GM12878 (cell line): ENCODE data around the gene SMIM5. TPM values are rescaled to one million over a fixed set of nuclear protein-coding genes. Genes with fewer than 3 reads are reported as not detected.

ENCODE experiments used
- ATF7 ChIP-seq: fragments of 450-650 bp; IDR thresholded peaks from 2 replicates; pipeline ENCODE4 v1.6.1; 2016; ENCODE audit warnings: low read depth, mild to moderate bottlenecking
- GATAD2B ChIP-seq: fragments of 450-650 bp; conservative IDR thresholded peaks from 2 replicates; pipeline ENCODE4 v1.6.1; 2017; ENCODE audit warnings: low read depth, mild to moderate bottlenecking, moderate library complexity
- HDGF ChIP-seq: fragments of 450-650 bp; IDR thresholded peaks from 2 replicates; pipeline ENCODE4 v1.6.1; 2016; ENCODE audit warnings: antibody characterized with exemption
- MTA3 ChIP-seq: IDR thresholded peaks from 2 replicates; pipeline ENCODE4 v1.6.1; 2012; ENCODE audit warnings: low read length, inconsistent platforms, borderline replicate concordance
- MXI1 ChIP-seq: fragments of 150-350 bp; IDR thresholded peaks from 2 replicates; pipeline ENCODE4 v1.6.1; 2011; ENCODE audit warnings: low read depth, mild to moderate bottlenecking, inconsistent platforms, low read length, improper control_type of control experiment
- RBBP5 ChIP-seq: fragments of 200-600 bp; sonication (generic); conservative IDR thresholded peaks from 2 replicates; pipeline ENCODE4 v1.6.1; 2016
- SIN3A ChIP-seq: IDR thresholded peaks from 2 replicates; pipeline ENCODE4 v1.6.1; 2012; ENCODE audit warnings: low read depth, low read length, improper control_type of control experiment
- SMC3 ChIP-seq: IDR thresholded peaks from 2 replicates; pipeline ENCODE4 v1.6.1; 2011; ENCODE audit warnings: low read length, improper control_type of control experiment, borderline replicate concordance
- YY1 ChIP-seq: IDR thresholded peaks from 2 replicates; pipeline ENCODE4 v1.6.1; 2011; ENCODE audit warnings: low read depth, mild to moderate bottlenecking, low read length
- ZNF592 ChIP-seq: fragments of 450-650 bp; IDR thresholded peaks from 2 replicates; pipeline ENCODE4 v1.6.1; 2017; ENCODE audit warnings: mild to moderate bottlenecking, moderate library complexity
- ZNF687 ChIP-seq: fragments of 450-650 bp; IDR thresholded peaks from 2 replicates; pipeline ENCODE4 v1.6.1; 2017; ENCODE audit warnings: mild to moderate bottlenecking, moderate library complexity
- polyA plus RNA-seq, 11 experiments: library from polyadenylated mRNA; depleted of rRNA in 4 of 11; unstranded in 6 of 11; stranded (reverse) in 5 of 11; fragments of >200 nt; fragmentation: Nextera tagmentation in 4 of 11; fragmentation: Illumina TruSeq in 1 of 11; extraction: Ambion mirVana in 4 of 11; extraction: Trizol in 1 of 11; gene quantifications; 1 replicate in 1 of 11; 2 replicates in 10 of 11; pipeline versions ENCODE4 v1.2.1 to v1.2.3, GENCODE V29; 2011 to 2016; ENCODE audit warnings: inconsistent platforms in 2 of 11, missing spikeins in 2 of 11, low read depth in 1 of 11
- total RNA-seq, 4 experiments: library from RNA; depleted of rRNA in 3 of 4; stranded (reverse); fragments of >200 nt in 3 of 4; fragmentation: Illumina TruSeq in 1 of 4; extraction: Trizol in 1 of 4; gene quantifications; 2 replicates each; pipeline versions ENCODE4 v1.2.1 to v1.2.3, GENCODE V29; 2013 to 2021
- TF ChIP-seq, protein P1 (sequence below): fragments of 150-350 bp; IDR thresholded peaks from 2 replicates; pipeline ENCODE4 v1.6.1; 2014; ENCODE audit warnings: mild to moderate bottlenecking, low read depth, low read length

The SMIM5 gene
- total and polyA plus RNA-seq, 10 of the 15 experiments (the other 5 are each of a cell fraction or from before 2014, with no cell fraction given) = 0.08 to 0.11 TPM; not detected in 8

DNA sequence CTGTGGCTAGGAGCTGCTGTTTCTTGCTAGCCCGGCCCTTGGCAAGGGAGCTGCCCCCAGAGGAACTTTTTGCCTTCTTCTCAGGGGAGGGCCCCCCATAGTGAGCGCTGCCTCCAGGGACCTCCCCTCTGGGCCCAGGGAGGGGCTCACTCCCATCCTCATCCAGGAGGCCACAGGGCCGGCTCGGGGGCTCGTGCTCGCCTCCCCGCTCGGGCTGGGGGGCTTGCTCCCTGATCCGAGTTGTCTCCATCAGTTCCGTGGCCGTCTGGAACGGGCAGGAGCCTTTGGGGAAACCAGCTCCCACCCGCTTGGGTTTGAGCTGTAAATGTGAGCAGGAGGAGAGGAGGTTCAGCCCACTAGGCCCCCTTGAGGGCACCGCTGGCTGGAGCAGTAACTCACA lies 4.1 kb upstream of the SMIM5 start (continued):
- TF ChIP-seq MXI1 = no peak
- TF ChIP-seq SMC3 = no peak
- no peak for TF ChIP-seq ATF7
- TF ChIP-seq MTA3 = no peak
- TF ChIP-seq, protein P1, sequence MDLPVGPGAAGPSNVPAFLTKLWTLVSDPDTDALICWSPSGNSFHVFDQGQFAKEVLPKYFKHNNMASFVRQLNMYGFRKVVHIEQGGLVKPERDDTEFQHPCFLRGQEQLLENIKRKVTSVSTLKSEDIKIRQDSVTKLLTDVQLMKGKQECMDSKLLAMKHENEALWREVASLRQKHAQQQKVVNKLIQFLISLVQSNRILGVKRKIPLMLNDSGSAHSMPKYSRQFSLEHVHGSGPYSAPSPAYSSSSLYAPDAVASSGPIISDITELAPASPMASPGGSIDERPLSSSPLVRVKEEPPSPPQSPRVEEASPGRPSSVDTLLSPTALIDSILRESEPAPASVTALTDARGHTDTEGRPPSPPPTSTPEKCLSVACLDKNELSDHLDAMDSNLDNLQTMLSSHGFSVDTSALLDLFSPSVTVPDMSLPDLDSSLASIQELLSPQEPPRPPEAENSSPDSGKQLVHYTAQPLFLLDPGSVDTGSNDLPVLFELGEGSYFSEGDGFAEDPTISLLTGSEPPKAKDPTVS = no peak
- TF ChIP-seq RBBP5 = no peak
- TF ChIP-seq ZNF687 = no peak
- no peak for TF ChIP-seq SIN3A
- no peak for TF ChIP-seq ZNF592
- no peak for TF ChIP-seq GATAD2B
- no peak for TF ChIP-seq YY1
- TF ChIP-seq HDGF = no peak
